Measurements from ENCODE around the gene SLC35C1. TPM values are rescaled to one million over a fixed set of nuclear protein-coding genes. Genes with fewer than 3 reads are reported as not detected.

The SLC35C1 gene
- total and polyA plus RNA-seq, 9 of the 15 experiments (the other 6 are each of a cell fraction or from before 2014, with no cell fraction given) = 0.65 to 13.1 (median 2.4) TPM

- no peak for TF ChIP-seq ZBTB40 (IDR thresholded peaks at IDR 0.05)
- no peak for TF ChIP-seq ZBTB40 (CRISPR knock-in tag; IDR thresholded peaks at IDR 0.05)
- peak; percentile 83; the same call in 1 of the 2 replicates for TF ChIP-seq HDGF (IDR thresholded peaks at IDR 0.05)
- peak; percentile 64 for TF ChIP-seq L3MBTL2 (IDR thresholded peaks at IDR 0.05)
- peak; percentile 15; the same call in 1 of the 2 replicates for TF ChIP-seq PHF8 (IDR thresholded peaks at IDR 0.05; ENCODE audit: borderline replicate concordance, low read length)
- TF ChIP-seq MLLT1 (IDR thresholded peaks at IDR 0.05) = 0 out of 4 replicates have a peak, but pooled peaks have one; percentile 28 to 42
- TF ChIP-seq MAX (CRISPR knock-in tag; IDR thresholded peaks at IDR 0.05) = peak; percentile 70
- TF ChIP-seq ZBTB9 (CRISPR knock-in tag; IDR thresholded peaks at IDR 0.05) = no peak
- peak; percentile 67; the same call in 1 of the 2 replicates for TF ChIP-seq OTX1 (CRISPR knock-in tag; IDR thresholded peaks at IDR 0.05)
- no peak for TF ChIP-seq ZKSCAN3 (CRISPR knock-in tag; IDR thresholded peaks at IDR 0.05)
- TF ChIP-seq HDAC1 (IDR thresholded peaks at IDR 0.05) = peak in 1 of 2 experiments; percentile 84; a peak in 2 of 4 replicates
- peak; percentile 74 for TF ChIP-seq NKRF (IDR thresholded peaks at IDR 0.05; ENCODE audit: borderline replicate concordance)
- peak; percentile 16; the same call in 1 of the 2 replicates for TF ChIP-seq ATF7 (IDR thresholded peaks at IDR 0.05)
- TF ChIP-seq POLR2A (conservative IDR thresholded peaks at IDR 0.05) = peak; percentile 27; the same call in 1 of the 2 replicates
Observed at GRCh38 chr11:45805305-45806071, 539 bp downstream of the SLC35C1 start (continued).

Data from K562 (cell line).